Prostate gland (tissue), 2 donors: ENCODE data around the gene PTPN1. TPM values are rescaled to one million over a fixed set of nuclear protein-coding genes. Genes with fewer than 3 reads are reported as not detected.
"Not testable (repeated sequence)": the region's sequence is repeated elsewhere in the genome, so short reads cannot be mapped to it uniquely, and the experiment has no call there.

Experiments
- DNase-seq: peaks from one replicate; pipeline ENCODE4 v3.0.0-alpha.2; 2019; ENCODE audit warnings: low spot score
- H3K27ac ChIP-seq, 2 donors: fragments of 200-600 bp; sonication (generic); 2 replicates each; pipeline ENCODE4 v1.5.1; 2017 to 2019
- H3K27me3 ChIP-seq: fragments of 200-600 bp; sonication (generic); replicated peaks from 2 replicates; pipeline ENCODE4 v1.5.1; 2019; ENCODE audit not compliant: insufficient read depth
- H3K36me3 ChIP-seq, 2 donors: fragments of 200-600 bp; sonication (generic); 1 replicate in 1 of 2; 2 replicates in 1 of 2; pipeline versions ENCODE4 v1.5.1 to v1.8.1; 2017 to 2019
- H3K4me1 ChIP-seq: fragments of 200-600 bp; sonication (generic); replicated peaks from 2 replicates; pipeline ENCODE4 v1.5.1; 2019
- H3K4me3 ChIP-seq, 2 donors: fragments of 200-600 bp; sonication (generic); 2 replicates each; pipeline ENCODE4 v1.5.1; 2017 to 2019
- H3K9me3 ChIP-seq: fragments of 200-600 bp; sonication (generic); 2 replicates; pipeline ENCODE4 v1.5.1; 2017
- CTCF ChIP-seq, 4 experiments: fragments of 200-600 bp in 2 of 4; fragments of 450-650 bp in 2 of 4; sonication (generic) in 2 of 4; IDR thresholded peaks; 1 replicate in 3 of 4; 2 replicates in 1 of 4; pipeline ENCODE4 v1.5.1; 2016 to 2019; ENCODE audit warnings: antibody characterized with exemption in 4 of 4, mild to moderate bottlenecking in 2 of 4, moderate library complexity in 2 of 4
- POLR2A ChIP-seq: fragments of 450-650 bp; IDR thresholded peaks from one replicate; pipeline ENCODE4 v1.6.1; 2016; ENCODE audit warnings: antibody characterized with exemption, mild to moderate bottlenecking
- POLR2AphosphoS5 ChIP-seq: sonication (generic); formaldehyde crosslinking; IDR thresholded peaks from one replicate; pipeline ENCODE4 v1.6.1; 2017; ENCODE audit warnings: antibody characterized with exemption
- WGBS: methylation state at CpG from one replicate; pipeline ENCODE4 v1.1.5; 2018; 5-methylcytosine and 5-hydroxymethylcytosine counted together
- intact Hi-C: fragments of 100-400 bp; cut with DNase I; formaldehyde crosslinking; loops from one replicate; pipeline ENCODE4 v1.14.2; 2022
- total RNA-seq, 2 donors: library from RNA; depleted of rRNA; stranded (reverse); fragments of >200 nt; gene quantifications; one replicate each; pipeline ENCODE4 v1.1.0, GENCODE V29; 2016

PTPN1 gene
- total RNA-seq, 2 donors from 2014 or later: 28.5 to 46.6 TPM

DNA sequence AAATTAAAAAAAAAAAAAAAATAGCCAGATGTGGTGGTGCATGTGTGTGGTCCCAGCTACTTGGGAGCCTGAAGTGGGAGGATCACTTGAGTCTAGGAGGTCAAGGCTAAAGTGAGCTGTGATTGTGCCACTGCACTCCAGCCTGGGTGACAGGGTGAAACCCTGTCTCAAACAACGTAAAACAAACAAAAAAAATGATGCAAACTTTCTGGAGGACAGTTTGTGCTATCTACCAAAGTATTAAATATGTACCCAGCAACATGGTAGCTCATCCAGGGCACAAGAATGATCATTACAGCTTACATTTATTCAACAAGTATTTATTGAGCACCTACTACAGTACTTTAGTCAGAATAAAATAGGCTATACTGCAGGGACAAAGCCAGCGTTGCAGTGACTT, 40.4 kb upstream of the PTPN1 start:
- DNase-seq: no peak
- intact Hi-C loops: loop anchor here (10.0 kb wide), 2 partner anchors 275 to 355 kb away; partner anchors contain the start of gene UBE2V1
- no peak overlapping the region for H3K4me3 ChIP-seq
- no peak overlapping the region for H3K27ac ChIP-seq
- 90% methylated on average over 2 of the region's 2 CpGs for WGBS
- no peaks in the 10 kb centered on the region for H3K27me3 ChIP-seq
- no peaks in the 10 kb centered on the region for H3K9me3 ChIP-seq
- no peaks in the 10 kb centered on the region for H3K36me3 ChIP-seq
- no peak for TF ChIP-seq POLR2A
- TF ChIP-seq CTCF (IDR thresholded peaks at IDR 0.05): no peak
- TF ChIP-seq POLR2AphosphoS5: no peak
- H3K4me1 ChIP-seq: no peaks in the 10 kb centered on the region

- no peaks in the 10 kb centered on the region for H3K9me3 ChIP-seq
- no peak overlapping the region for H3K4me3 ChIP-seq
- TF ChIP-seq CTCF (IDR thresholded peaks at IDR 0.05) (no peak), POLR2A (no peak), POLR2AphosphoS5 (no peak)
- H3K4me1 ChIP-seq: no peaks in the 10 kb centered on the region
- no peak for DNase-seq
- H3K27me3 ChIP-seq: no peaks in the 10 kb centered on the region
- H3K27ac ChIP-seq: no peak overlapping the region
- 74% methylated on average over 4 of the region's 4 CpGs for WGBS
- no peaks in the 10 kb centered on the region for H3K36me3 ChIP-seq
- intact Hi-C loops: loop anchor here (10.0 kb wide), 1 partner anchor 274 kb away; no protein-coding TSS in a partner anchor
Measured at GRCh38 chr20:50470264-50470858, 39.8 kb upstream of the PTPN1 start.

DNA sequence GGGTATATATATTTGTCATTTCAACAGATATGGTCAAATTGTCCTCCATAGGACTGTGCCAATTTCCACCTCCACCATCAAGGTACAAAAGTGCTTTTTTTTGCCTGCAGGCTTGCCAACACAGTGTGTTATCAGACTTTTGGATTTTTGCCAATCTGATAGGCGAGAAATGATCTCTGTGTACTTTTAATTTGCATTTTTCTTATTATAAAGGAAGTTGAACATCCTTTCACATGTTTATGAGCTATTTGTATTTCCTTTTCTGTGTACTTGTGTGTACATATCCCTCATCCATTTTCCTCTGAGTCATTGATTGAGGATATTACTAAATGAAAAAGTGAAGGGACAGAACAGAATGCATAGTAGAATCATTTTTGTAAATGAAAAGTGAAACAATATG, 39.0 kb upstream of the PTPN1 start:
- no peak for TF ChIP-seq POLR2A
- peak; percentile 50 for TF ChIP-seq POLR2AphosphoS5
- Histone ChIP-seq H3K4me1 (no peaks in the 10 kb centered on the region), H3K4me3 (no peak overlapping the region), H3K27ac (no peak overlapping the region), H3K36me3 (no peaks in the 10 kb centered on the region), H3K27me3 (no peaks in the 10 kb centered on the region), H3K9me3 (no peaks in the 10 kb centered on the region)
- DNase-seq: no peak
- intact Hi-C loops: loop anchor here (10.0 kb wide), 1 partner anchor 274 kb away; no protein-coding TSS in a partner anchor
- WGBS: 31% methylated on average over 1 of the region's 1 CpG

DNA sequence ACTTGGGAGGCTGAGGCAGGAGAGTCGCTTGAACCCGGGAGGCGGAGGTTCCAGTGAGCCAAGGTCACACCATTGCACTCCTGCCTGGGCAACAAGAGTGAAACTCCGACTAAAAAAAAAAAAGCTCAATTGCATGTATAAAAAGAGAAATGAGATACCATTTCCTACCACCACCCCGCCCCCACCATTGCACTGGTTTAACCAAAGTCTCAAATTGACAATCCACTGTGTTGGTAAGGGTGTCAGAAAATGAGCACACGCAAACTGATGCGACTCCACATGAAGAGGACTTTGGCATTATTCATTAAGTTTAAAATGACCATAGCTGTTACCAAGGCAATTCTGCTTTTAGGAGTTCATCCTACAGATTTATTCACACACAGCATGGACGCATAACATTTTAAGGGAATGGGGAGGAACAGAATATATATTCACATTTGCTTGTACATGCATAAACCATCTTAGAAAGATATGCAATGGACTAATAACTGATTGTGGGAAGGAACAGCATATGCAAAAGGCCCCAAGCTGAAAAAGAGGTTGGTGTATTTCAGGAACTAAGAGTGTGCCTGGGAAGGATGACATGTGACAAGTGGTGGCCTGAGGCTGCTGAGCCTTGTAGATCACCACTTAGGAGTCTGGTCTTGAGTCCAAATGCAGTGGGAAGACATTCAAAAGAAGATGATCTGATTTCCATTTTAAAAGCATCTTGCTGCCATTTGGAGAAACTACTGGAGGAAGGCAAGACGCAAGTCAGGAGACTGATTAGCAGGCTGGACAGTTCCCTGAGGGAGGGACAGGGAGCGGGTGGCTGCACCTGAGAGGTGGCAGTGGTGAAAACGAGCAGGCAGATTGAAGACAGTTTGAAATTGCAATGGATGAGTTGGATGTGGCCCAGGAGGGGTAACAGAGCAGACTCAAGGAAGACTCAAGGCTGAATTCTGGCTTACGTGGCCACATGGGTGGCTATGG, 37.2 kb upstream of the PTPN1 start:
- no peaks in the 10 kb centered on the region for H3K27me3 ChIP-seq
- TF ChIP-seq POLR2AphosphoS5 (no peak), CTCF (IDR thresholded peaks at IDR 0.05) (no peak), POLR2A (no peak)
- H3K36me3 ChIP-seq: no peaks in the 10 kb centered on the region
- no peaks in the 10 kb centered on the region for H3K9me3 ChIP-seq
- 89% methylated on average over 12 of the region's 12 CpGs for WGBS
- intact Hi-C loops: loop anchor here (10.0 kb wide), 1 partner anchor 272 kb away; no protein-coding TSS in a partner anchor
- DNase-seq: no peak
- H3K4me1 ChIP-seq: no peaks in the 10 kb centered on the region
- H3K4me3 ChIP-seq: no peak overlapping the region
- no peak overlapping the region for H3K27ac ChIP-seq

DNA sequence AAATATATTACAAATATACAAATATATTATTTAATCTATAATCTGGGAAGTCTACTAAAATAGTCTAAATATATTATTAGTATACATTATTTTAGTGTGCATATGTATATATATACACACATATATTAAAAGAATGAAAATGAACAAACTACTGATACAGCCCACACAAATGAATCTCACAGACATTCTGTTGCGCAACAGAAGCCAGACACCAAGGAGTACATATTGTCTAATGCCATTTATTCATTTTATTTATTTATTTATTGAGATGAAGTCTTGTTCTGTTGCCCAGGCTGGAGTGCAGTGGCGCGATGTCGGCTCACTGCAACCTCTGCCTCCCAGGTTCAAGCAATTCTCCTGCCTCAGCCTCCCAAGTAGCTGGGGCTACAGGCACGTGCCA, 35.8 kb upstream of the PTPN1 start:
- not testable (repeated sequence) for H3K4me3 ChIP-seq, H3K27ac ChIP-seq, H3K9me3 ChIP-seq, H3K4me1 ChIP-seq, DNase-seq, H3K27me3 ChIP-seq, H3K36me3 ChIP-seq
- WGBS: 91% methylated on average over 5 of the region's 5 CpGs
- intact Hi-C loops: loop anchor here (10.0 kb wide), 1 partner anchor 270 kb away; no protein-coding TSS in a partner anchor
